ENCODE data around the gene CYP2A6. TPM values are rescaled to one million over a fixed set of nuclear protein-coding genes. Genes with fewer than 3 reads are reported as not detected.

Gene CYP2A6
- total RNA-seq, 2 experiments from 2014 or later: not detected

GRCh38 chr19:40809358-40810086 lies 40.7 kb downstream of the CYP2A6 start:
- H3K36me3 Mint-ChIP-seq (ENCODE audit: low read depth): peaks cover 55% of the 10 kb centered on the region
- H3K27me3 ChIP-seq (ENCODE audit: control insufficient read depth in 1 of 2, insufficient read depth in 2 of 2, low read length in 2 of 2): no peaks in the 10 kb centered on the region
- no peak for ATAC-seq (ENCODE audit: poor library complexity)
- H3K27ac Mint-ChIP-seq: peak overlapping the region; percentile 90
- CTCF ChIA-PET: interaction anchor here (1.3 kb wide), 1 partner anchor 11 kb away, joined by 3 read pairs; the partner anchor contains the start of gene EGLN2
- intact Hi-C loops (cut with DNase I, micrococcal nuclease): loop anchor here in 1 of 2 experiments (5.0 kb wide), 1 partner anchor 323 kb away; no protein-coding TSS in a partner anchor
- TF ChIP-seq, protein P1, sequence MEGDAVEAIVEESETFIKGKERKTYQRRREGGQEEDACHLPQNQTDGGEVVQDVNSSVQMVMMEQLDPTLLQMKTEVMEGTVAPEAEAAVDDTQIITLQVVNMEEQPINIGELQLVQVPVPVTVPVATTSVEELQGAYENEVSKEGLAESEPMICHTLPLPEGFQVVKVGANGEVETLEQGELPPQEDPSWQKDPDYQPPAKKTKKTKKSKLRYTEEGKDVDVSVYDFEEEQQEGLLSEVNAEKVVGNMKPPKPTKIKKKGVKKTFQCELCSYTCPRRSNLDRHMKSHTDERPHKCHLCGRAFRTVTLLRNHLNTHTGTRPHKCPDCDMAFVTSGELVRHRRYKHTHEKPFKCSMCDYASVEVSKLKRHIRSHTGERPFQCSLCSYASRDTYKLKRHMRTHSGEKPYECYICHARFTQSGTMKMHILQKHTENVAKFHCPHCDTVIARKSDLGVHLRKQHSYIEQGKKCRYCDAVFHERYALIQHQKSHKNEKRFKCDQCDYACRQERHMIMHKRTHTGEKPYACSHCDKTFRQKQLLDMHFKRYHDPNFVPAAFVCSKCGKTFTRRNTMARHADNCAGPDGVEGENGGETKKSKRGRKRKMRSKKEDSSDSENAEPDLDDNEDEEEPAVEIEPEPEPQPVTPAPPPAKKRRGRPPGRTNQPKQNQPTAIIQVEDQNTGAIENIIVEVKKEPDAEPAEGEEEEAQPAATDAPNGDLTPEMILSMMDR (IDR thresholded peaks at IDR 0.05): no peak
- H3K27ac ChIP-seq (ENCODE audit: low read depth in 1 of 2, low read length in 2 of 2): peak overlapping the region in 1 of 2 donors; percentile 15
- no peaks in the 10 kb centered on the region for H3K9me3 Mint-ChIP-seq
- no peaks in the 10 kb centered on the region for H3K9me3 ChIP-seq (ENCODE audit: control insufficient read depth in 1 of 2, insufficient read depth in 1 of 2, low read length in 2 of 2)
- POLR2A ChIA-PET: no interaction called here
- H3K4me1 Mint-ChIP-seq (ENCODE audit: low read depth): peaks cover 67% of the 10 kb centered on the region
- no peaks in the 10 kb centered on the region for H3K27me3 Mint-ChIP-seq
- H3K36me3 ChIP-seq (ENCODE audit: insufficient read depth, low read length): peaks cover 48% of the 10 kb centered on the region
- H3K4me1 ChIP-seq (ENCODE audit: insufficient read depth, low read length): peaks cover 79% of the 10 kb centered on the region
- H3K4me3 Mint-ChIP-seq: peak overlapping the region; percentile 77
- H3K4me3 ChIP-seq (ENCODE audit: low read length): no peak overlapping the region
- no peak for DNase-seq

DNA sequence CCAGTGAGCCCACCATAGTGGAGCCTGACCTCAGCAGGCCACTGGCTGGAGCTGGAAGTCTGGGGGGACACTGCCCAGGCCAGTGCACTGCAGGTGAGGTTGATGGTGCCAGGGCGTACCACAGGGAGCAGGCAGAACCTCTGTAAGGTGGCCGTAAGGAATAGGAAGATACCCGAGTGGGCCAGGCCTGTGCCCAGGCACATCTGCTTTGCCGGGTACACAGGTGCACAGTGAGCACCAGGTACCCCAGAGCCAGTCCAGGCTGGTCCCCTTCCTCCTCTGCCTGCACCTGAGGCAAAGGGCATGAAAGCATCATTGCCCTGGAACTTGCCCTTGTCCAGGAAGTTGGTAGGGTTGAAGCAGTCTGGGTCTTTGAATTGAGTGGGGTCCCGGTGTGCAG lies 41.8 kb downstream of the CYP2A6 start:
- H3K4me1 ChIP-seq (ENCODE audit: insufficient read depth, low read length): peaks cover 89% of the 10 kb centered on the region
- peak overlapping the region; percentile 90 for H3K27ac Mint-ChIP-seq
- TF ChIP-seq, protein P1 (IDR thresholded peaks at IDR 0.05): no peak
- H3K4me3 ChIP-seq (ENCODE audit: low read length): no peak overlapping the region
- no peaks in the 10 kb centered on the region for H3K9me3 Mint-ChIP-seq
- H3K36me3 Mint-ChIP-seq (ENCODE audit: low read depth): peaks cover 62% of the 10 kb centered on the region
- no peak for DNase-seq
- peak overlapping the region in 1 of 2 donors; percentile 86 for H3K27ac ChIP-seq (ENCODE audit: low read depth in 1 of 2, low read length in 2 of 2)
- H3K9me3 ChIP-seq (ENCODE audit: control insufficient read depth in 1 of 2, insufficient read depth in 1 of 2, low read length in 2 of 2): no peaks in the 10 kb centered on the region
- ATAC-seq (ENCODE audit: poor library complexity): no peak
- no peak overlapping the region for H3K4me3 Mint-ChIP-seq
- peaks cover 77% of the 10 kb centered on the region for H3K4me1 Mint-ChIP-seq (ENCODE audit: low read depth)
- H3K27me3 Mint-ChIP-seq: no peaks in the 10 kb centered on the region
- intact Hi-C loops (cut with DNase I, micrococcal nuclease): no loop called here
- no peaks in the 10 kb centered on the region for H3K27me3 ChIP-seq (ENCODE audit: control insufficient read depth in 1 of 2, insufficient read depth in 2 of 2, low read length in 2 of 2)
- ChIA-PET POLR2A (interaction anchor here (0.9 to 4.2 kb wide), 3 partner anchors 10 to 58 kb away, joined by 3 to 59 read pairs (median 24); partner anchors contain the start of genes EGLN2, RAB4B and SNRPA), CTCF (interaction anchor here (1.3 to 4.3 kb wide), 5 partner anchors 10 to 146 kb away, joined by 3 to 40 read pairs (median 16); partner anchors contain the start of genes EGLN2, MIA and RAB4B)
- peaks cover 51% of the 10 kb centered on the region for H3K36me3 ChIP-seq (ENCODE audit: insufficient read depth, low read length)

DNA sequence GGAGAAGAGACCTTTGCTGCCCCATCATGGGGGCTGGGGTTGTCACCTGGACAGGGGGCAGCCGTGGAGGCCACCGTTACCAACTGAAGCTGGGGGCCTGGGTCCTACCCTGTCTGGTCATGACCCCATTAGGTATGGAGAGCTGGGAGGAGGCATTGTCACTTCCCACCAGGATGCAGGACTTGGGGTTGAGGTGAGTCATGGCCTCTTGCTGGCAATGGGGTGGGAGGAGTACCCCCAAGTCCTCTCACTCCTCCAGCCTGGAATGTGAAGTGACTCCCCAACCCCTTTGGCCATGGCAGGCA lies 42.3 kb downstream of the CYP2A6 start:
- peak overlapping the region; percentile 84 for H3K4me3 Mint-ChIP-seq
- H3K4me1 Mint-ChIP-seq (ENCODE audit: low read depth): peaks cover 82% of the 10 kb centered on the region
- DNase-seq (no peak), ATAC-seq (ENCODE audit: poor library complexity) (no peak)
- H3K4me3 ChIP-seq (ENCODE audit: low read length): no peak overlapping the region
- peak overlapping the region; percentile 86 to 88 for H3K27ac ChIP-seq (ENCODE audit: low read depth in 1 of 2, low read length in 2 of 2)
- ChIA-PET POLR2A (interaction anchor here (0.9 to 4.2 kb wide), 3 partner anchors 9 to 57 kb away, joined by 3 to 59 read pairs (median 24); partner anchors contain the start of genes EGLN2, RAB4B and SNRPA), CTCF (interaction anchor here (2.2 to 4.3 kb wide), 4 partner anchors 10 to 145 kb away, joined by 11 to 40 read pairs (median 20); partner anchors contain the start of genes EGLN2, MIA and RAB4B)
- TF ChIP-seq, protein P1 (IDR thresholded peaks at IDR 0.05): no peak
- H3K27me3 ChIP-seq (ENCODE audit: control insufficient read depth in 1 of 2, insufficient read depth in 2 of 2, low read length in 2 of 2): no peaks in the 10 kb centered on the region
- H3K36me3 Mint-ChIP-seq (ENCODE audit: low read depth): peaks cover 66% of the 10 kb centered on the region
- H3K4me1 ChIP-seq (ENCODE audit: insufficient read depth, low read length): peaks cover 94% of the 10 kb centered on the region
- H3K36me3 ChIP-seq (ENCODE audit: insufficient read depth, low read length): peaks cover 51% of the 10 kb centered on the region
- intact Hi-C loops (cut with DNase I, micrococcal nuclease): no loop called here
- no peaks in the 10 kb centered on the region for H3K9me3 Mint-ChIP-seq
- H3K9me3 ChIP-seq (ENCODE audit: control insufficient read depth in 1 of 2, insufficient read depth in 1 of 2, low read length in 2 of 2): no peaks in the 10 kb centered on the region
- peak overlapping the region; percentile 90 for H3K27ac Mint-ChIP-seq
- H3K27me3 Mint-ChIP-seq: no peaks in the 10 kb centered on the region

Measured in CD4-positive, alpha-beta T cell (primary cell).